Ovary (tissue), 3 donors: ENCODE measurements around the gene DCHS2.

Experiments used
- EP300 ChIP-seq: sonication (generic); formaldehyde crosslinking; IDR thresholded peaks from one replicate; pipeline ENCODE4 v1.6.1; 2017; ENCODE audit warnings: antibody characterized with exemption
- TF ChIP-seq, protein P1 (sequence below), 3 donors: fragments of 450-650 bp in 2 of 3; fragments of 200-600 bp in 1 of 3; IDR thresholded peaks; one replicate each; pipeline versions ENCODE4 v1.5.1 to v1.8.0; 2016 to 2022; ENCODE audit warnings: antibody characterized with exemption in 3 of 3, mild to moderate bottlenecking in 1 of 3
- donor health status: DM: no; HTN: no; CAD: no.

DNA sequence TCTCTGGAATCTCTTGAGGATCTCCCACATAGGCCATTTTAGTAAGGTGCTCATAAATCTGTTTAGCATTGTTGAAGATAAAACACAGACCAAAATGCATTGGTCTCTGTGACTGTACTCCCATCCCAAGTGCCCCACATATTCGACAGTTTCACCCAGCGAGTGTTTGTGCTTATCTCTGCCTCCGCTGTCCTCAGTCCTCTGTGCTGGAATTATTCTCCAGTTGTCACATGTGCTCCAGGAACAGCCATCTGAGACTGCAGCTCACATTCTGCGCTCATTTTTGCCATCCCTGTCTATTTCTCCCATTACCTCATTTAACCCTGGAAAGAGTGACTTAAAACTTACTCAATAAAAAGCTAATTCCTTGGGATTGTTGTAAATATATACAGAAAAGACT is 27.6 kb upstream of the DCHS2 start:
- TF ChIP-seq, protein P1, sequence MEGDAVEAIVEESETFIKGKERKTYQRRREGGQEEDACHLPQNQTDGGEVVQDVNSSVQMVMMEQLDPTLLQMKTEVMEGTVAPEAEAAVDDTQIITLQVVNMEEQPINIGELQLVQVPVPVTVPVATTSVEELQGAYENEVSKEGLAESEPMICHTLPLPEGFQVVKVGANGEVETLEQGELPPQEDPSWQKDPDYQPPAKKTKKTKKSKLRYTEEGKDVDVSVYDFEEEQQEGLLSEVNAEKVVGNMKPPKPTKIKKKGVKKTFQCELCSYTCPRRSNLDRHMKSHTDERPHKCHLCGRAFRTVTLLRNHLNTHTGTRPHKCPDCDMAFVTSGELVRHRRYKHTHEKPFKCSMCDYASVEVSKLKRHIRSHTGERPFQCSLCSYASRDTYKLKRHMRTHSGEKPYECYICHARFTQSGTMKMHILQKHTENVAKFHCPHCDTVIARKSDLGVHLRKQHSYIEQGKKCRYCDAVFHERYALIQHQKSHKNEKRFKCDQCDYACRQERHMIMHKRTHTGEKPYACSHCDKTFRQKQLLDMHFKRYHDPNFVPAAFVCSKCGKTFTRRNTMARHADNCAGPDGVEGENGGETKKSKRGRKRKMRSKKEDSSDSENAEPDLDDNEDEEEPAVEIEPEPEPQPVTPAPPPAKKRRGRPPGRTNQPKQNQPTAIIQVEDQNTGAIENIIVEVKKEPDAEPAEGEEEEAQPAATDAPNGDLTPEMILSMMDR (IDR thresholded peaks at IDR 0.05) = no peak
- no peak for TF ChIP-seq EP300
